IMR-90 (cell line): ENCODE data around the gene CPNE2. TPM values are rescaled to one million over a fixed set of nuclear protein-coding genes. Genes with fewer than 3 reads are reported as not detected.

Experiments used
- ATAC-seq: fragments of 200-7000 bp; cut with Tn5 transposase; 2 replicates; pipeline ENCODE4 v1.9.1; 2020; ENCODE audit warnings: low read depth, mild to moderate bottlenecking, moderate library complexity
- BruUV-seq: library from RNA; stranded (reverse); fragments of 400-500 nt; replicated peaks from 2 replicates; lab custom pipeline; 2021; lab: Mats Ljungman, UMichigan
- CTCF ChIA-PET: fragments of 300-600 bp; formaldehyde crosslinking; extraction: SDS; loops from one replicate; lab custom pipeline; 2021; ENCODE audit warnings: antibody characterized with exemption; lab: Yijun Ruan, JAX
- POLR2A ChIA-PET: fragments of 300-600 bp; sonication (Branson Sonifier 250); formaldehyde crosslinking; loops from one replicate; lab custom pipeline; 2022; ENCODE audit warnings: antibody characterized with exemption; ENCODE audit not compliant: unreplicated experiment; lab: Charles Lee
- DNase-seq: peaks from one replicate; pipeline ENCODE4 v3.0.0; 2013
- H2AFZ ChIP-seq: replicated peaks from 2 replicates; pipeline ENCODE3; 2013; ENCODE audit warnings: low read length, mild to moderate bottlenecking; ENCODE audit not compliant: poor library complexity
- H2AK5ac ChIP-seq: 2 replicates; pipeline ENCODE4 v1.6.1; 2013; ENCODE audit warnings: low read depth, low read length, inconsistent platforms
- H2AK9ac ChIP-seq: replicated peaks from 2 replicates; pipeline ENCODE3; 2013; ENCODE audit warnings: mild to moderate bottlenecking, low read depth, low read length, moderate library complexity; ENCODE audit not compliant: poor library complexity
- H2BK120ac ChIP-seq: 2 replicates; pipeline ENCODE4 v1.6.1; 2013; ENCODE audit warnings: low read depth, low read length, inconsistent platforms
- H2BK15ac ChIP-seq: 3 replicates; pipeline ENCODE4 v1.6.1; 2013; ENCODE audit warnings: low read depth, low read length, inconsistent platforms
- H2BK20ac ChIP-seq: 2 replicates; pipeline ENCODE4 v1.6.1; 2013; ENCODE audit warnings: low read depth, mild to moderate bottlenecking, inconsistent platforms, low read length, moderate library complexity
- H2BK5ac ChIP-seq: 2 replicates; pipeline ENCODE4 v1.6.1; 2013; ENCODE audit warnings: mild to moderate bottlenecking, low read depth, low read length, inconsistent platforms; ENCODE audit not compliant: poor library complexity, severe bottlenecking
- H3K14ac ChIP-seq: replicated peaks from 2 replicates; pipeline ENCODE4 v1.6.1; 2013; ENCODE audit warnings: low read depth, low read length, inconsistent platforms
- H3K18ac ChIP-seq: 2 replicates; pipeline ENCODE4 v1.6.1; 2013; ENCODE audit warnings: low read depth, low read length, control low read depth
- H3K23ac ChIP-seq: 2 replicates; pipeline ENCODE4 v1.6.1; 2013; ENCODE audit warnings: low read depth, low read length, inconsistent platforms
- H3K27ac ChIP-seq: 2 replicates; pipeline ENCODE4 v1.5.1; 2013; ENCODE audit warnings: mild to moderate bottlenecking, control low read depth, low read length; ENCODE audit not compliant: insufficient read depth
- H3K27me3 ChIP-seq: 2 replicates; pipeline ENCODE4 v1.6.1; 2013; ENCODE audit warnings: low read length; ENCODE audit not compliant: control insufficient read depth, insufficient read depth
- H3K36me3 ChIP-seq: 2 replicates; pipeline ENCODE4 v1.6.1; 2013; ENCODE audit warnings: low read length, mixed read lengths; ENCODE audit not compliant: control insufficient read depth, insufficient read depth
- H3K4ac ChIP-seq: 2 replicates; pipeline ENCODE4 v1.6.1; 2013; ENCODE audit warnings: low read depth, low read length, inconsistent platforms
- H3K4me1 ChIP-seq: 2 replicates; pipeline ENCODE4 v1.6.1; 2013; ENCODE audit warnings: low read length, mixed read lengths; ENCODE audit not compliant: control insufficient read depth, insufficient read depth
- H3K4me2 ChIP-seq: 2 replicates; pipeline ENCODE4 v1.6.1; 2013; ENCODE audit warnings: low read depth, mild to moderate bottlenecking, control low read depth, low read length, moderate library complexity
- H3K4me3 ChIP-seq: 2 replicates; pipeline ENCODE4 v1.5.1; 2013; ENCODE audit warnings: low read depth, mild to moderate bottlenecking, control low read depth, low read length, moderate library complexity; ENCODE audit not compliant: insufficient read depth
- H3K56ac ChIP-seq: 2 replicates; pipeline ENCODE4 v1.6.1; 2013; ENCODE audit warnings: low read length, inconsistent platforms; ENCODE audit not compliant: insufficient read depth; ENCODE audit errors: extremely low read depth
- H3K79me1 ChIP-seq, 2 experiments: 2 replicates each; pipeline ENCODE4 v1.6.1; 2013; ENCODE audit warnings: low read length in 2 of 2, inconsistent platforms in 1 of 2, low read depth in 1 of 2
- H3K9ac ChIP-seq: 2 replicates; pipeline ENCODE4 v1.6.1; 2013; ENCODE audit warnings: low read depth, low read length, control low read depth
- H3K9me1 ChIP-seq: 2 replicates; pipeline ENCODE4 v1.6.1; 2013; ENCODE audit warnings: low read length, inconsistent platforms; ENCODE audit not compliant: insufficient read depth
- H3K9me3 ChIP-seq: 2 replicates; pipeline ENCODE4 v1.6.1; 2013; ENCODE audit warnings: low read length; ENCODE audit not compliant: control insufficient read depth, insufficient read depth
- H4K20me1 ChIP-seq: 2 replicates; pipeline ENCODE4 v1.6.1; 2013; ENCODE audit warnings: low read length, inconsistent platforms; ENCODE audit not compliant: insufficient read depth
- H4K5ac ChIP-seq: 2 replicates; pipeline ENCODE4 v1.6.1; 2013; ENCODE audit warnings: mild to moderate bottlenecking, low read depth, low read length, control low read depth
- H4K8ac ChIP-seq, 2 experiments: 2 replicates each; pipeline ENCODE4 v1.6.1; 2013; ENCODE audit warnings: low read depth in 2 of 2, low read length in 2 of 2, control low read depth in 1 of 2, inconsistent platforms in 1 of 2
- H4K91ac ChIP-seq: 2 replicates; pipeline ENCODE4 v1.6.1; 2013; ENCODE audit warnings: low read depth, low read length, inconsistent platforms; ENCODE audit not compliant: insufficient read depth
- CEBPB ChIP-seq: IDR thresholded peaks from 2 replicates; pipeline ENCODE4 v1.6.1; 2012; ENCODE audit warnings: low read depth, low read length, improper control_type of control experiment
- CHD1 ChIP-seq: IDR thresholded peaks from 2 replicates; pipeline ENCODE4 v1.6.1; 2012; ENCODE audit warnings: low read depth, low read length, improper control_type of control experiment
- ELK1 ChIP-seq: fragments of 150-350 bp; IDR thresholded peaks from 2 replicates; pipeline ENCODE4 v1.6.1; 2016; ENCODE audit warnings: low read depth, mild to moderate bottlenecking, low read length, moderate library complexity, borderline replicate concordance
- FOS ChIP-seq: fragments of 150-350 bp; IDR thresholded peaks from 2 replicates; pipeline ENCODE4 v1.6.1; 2016; ENCODE audit warnings: low read depth, low read length
- MAFK ChIP-seq: IDR thresholded peaks from 2 replicates; pipeline ENCODE4 v1.6.1; 2012; ENCODE audit warnings: low read depth, low read length, improper control_type of control experiment
- MAZ ChIP-seq: IDR thresholded peaks from 2 replicates; pipeline ENCODE4 v1.6.1; 2012; ENCODE audit warnings: low read depth, mild to moderate bottlenecking, low read length, improper control_type of control experiment, moderate library complexity, borderline replicate concordance
- NFE2L2 ChIP-seq: fragments of 150-350 bp; IDR thresholded peaks from 2 replicates; pipeline ENCODE4 v1.6.1; 2016; ENCODE audit warnings: low read depth, mild to moderate bottlenecking, low read length
- POLR2A ChIP-seq: IDR thresholded peaks from 2 replicates; pipeline ENCODE4 v1.6.1; 2012; ENCODE audit warnings: mild to moderate bottlenecking, low read depth, low read length
- RAD21 ChIP-seq: IDR thresholded peaks from 2 replicates; pipeline ENCODE4 v1.6.1; 2012; ENCODE audit warnings: low read length, improper control_type of control experiment
- RCOR1 ChIP-seq: IDR thresholded peaks from 2 replicates; pipeline ENCODE4 v1.6.1; 2012; ENCODE audit warnings: mild to moderate bottlenecking, low read length, improper control_type of control experiment; ENCODE audit not compliant: insufficient replicate concordance
- dilution Hi-C: fragments of 300-500 bp; cut with HindIII; formaldehyde crosslinking; loops from one replicate; pipeline ENCODE4 v1.14.3; 2018; ENCODE audit warnings: low sequenced_read_pairs; ENCODE audit not compliant: unreplicated experiment
- in situ Hi-C: fragments of 300-500 bp; cut with MboI; formaldehyde crosslinking; loops from 3 replicates; pipeline ENCODE4 v1.14.3; 2019; ENCODE audit warnings: low sequenced_read_pairs, inconsistent platforms, mixed read lengths
- intact Hi-C: fragments of 100-400 bp; cut with micrococcal nuclease; formaldehyde crosslinking; loops from 2 replicates; pipeline ENCODE4 v1.10.0; 2022
- polyA plus RNA-seq, 3 experiments: library from polyadenylated mRNA; depleted of rRNA; stranded (reverse); fragments of >200 nt; gene quantifications; 2 replicates each; pipeline ENCODE4 v1.2.3, GENCODE V29; 2012; ENCODE audit warnings: low replicate concordance in 1 of 3
- total RNA-seq: library from RNA; depleted of rRNA; stranded (reverse); fragments of >200 nt; gene quantifications from 2 replicates; pipeline ENCODE4 v1.2.3, GENCODE V29; 2012

Gene CPNE2
- total and polyA plus RNA-seq, 2 of the 4 experiments (the other 2 are of a cell fraction), result 15.4 to 48.0 TPM

GRCh38 chr16:57194512-57194911, 102.1 kb downstream of the CPNE2 start:
- Histone ChIP-seq H4K20me1 (peaks cover 17% of the 10 kb centered on the region; the same call in 1 of the 2 replicates), H3K9me1 (no peaks in the 10 kb centered on the region; the same call in 1 of the 2 replicates), H2AK9ac (no peak overlapping the region), H4K91ac (peak overlapping the region; percentile 1; the same call in 1 of the 2 replicates), H2AFZ (no peak overlapping the region), H3K23ac (peak overlapping the region; percentile 35; the same call in 1 of the 2 replicates), H2BK5ac (peak overlapping the region; percentile 89), H2BK15ac (no peak overlapping the region), H3K9ac (peak overlapping the region; percentile 65; the same call in 1 of the 2 replicates), H3K56ac (peak overlapping the region; percentile 53), H3K4me3 (no peak overlapping the region), H3K79me1 (peaks cover 24 to 65% of the 10 kb centered on the region in 2 experiments), H2AK5ac (no peak overlapping the region), H3K18ac (peak overlapping the region; percentile 81; the same call in 1 of the 2 replicates), H2BK120ac (peak overlapping the region; percentile 34; the same call in 1 of the 2 replicates), H3K4me2 (peak overlapping the region; percentile 96), H3K27me3 (no peaks in the 10 kb centered on the region), H4K5ac (peak overlapping the region; percentile 45; the same call in 1 of the 2 replicates), H3K9me3 (no peaks in the 10 kb centered on the region), H3K4ac (peak overlapping the region; percentile 79), H3K14ac (peak overlapping the region; percentile 26; the same call in 1 of the 2 replicates), H3K27ac (peak overlapping the region; percentile 71; the same call in 1 of the 2 replicates), H4K8ac (peak overlapping the region in 1 of 2 experiments; percentile 33; a peak in 1 of 4 replicates), H2BK20ac (peak overlapping the region; percentile 20; the same call in 1 of the 2 replicates), H3K36me3 (peaks cover 2% of the 10 kb centered on the region; the same call in 1 of the 2 replicates), H3K4me1 (peaks cover 23% of the 10 kb centered on the region)
- in situ Hi-C loops, result no loop called here
- CTCF ChIA-PET, result interaction anchor here (1.0 to 1.2 kb wide), 2 partner anchors 11 to 13 kb away, joined by 3 to 4 read pairs; no protein-coding TSS in a partner anchor
- no TSS peak for BruUV-seq
- TF ChIP-seq NFE2L2, result no peak
- TF ChIP-seq RAD21, result no peak
- 0 out of 2 replicates have a peak, but pooled peaks have one; percentile 31 for TF ChIP-seq CHD1
- TF ChIP-seq CEBPB, result 0 out of 2 replicates have a peak, but pooled peaks have one; percentile 9
- TF ChIP-seq FOS, result peak; percentile 89
- no peak for TF ChIP-seq MAZ
- no peak for TF ChIP-seq MAFK
- TF ChIP-seq POLR2A, result 0 out of 2 replicates have a peak, but pooled peaks have one; percentile 24
- TF ChIP-seq ELK1, result no peak
- TF ChIP-seq RCOR1, result no peak
- DNase-seq (peak; percentile 94), ATAC-seq (peak; percentile 92)
- intact Hi-C loops, result loop anchor here (2.0 kb wide), 1 partner anchor 104 kb away; no protein-coding TSS in a partner anchor
- dilution Hi-C loops, result no loop called here
- POLR2A ChIA-PET, result no interaction called here
